Neural crest cell (in vitro differentiated cells): ENCODE results near the gene PRDM16. TPM values are rescaled to one million over a fixed set of nuclear protein-coding genes. Genes with fewer than 3 reads are reported as not detected.

Experiments used
- DNase-seq: peaks from one replicate; pipeline ENCODE4 v3.0.0; 2021; ENCODE audit warnings: low read depth, mixed read lengths, low spot score
- H3K27ac Mint-ChIP-seq: one replicate; pipeline ENCODE4 v1.8.0; 2021; ENCODE audit warnings: mild to moderate bottlenecking, mixed read lengths; ENCODE audit not compliant: unreplicated experiment
- H3K27me3 Mint-ChIP-seq: 2 replicates; pipeline ENCODE4 v1.8.0; 2021; ENCODE audit warnings: low read depth, mild to moderate bottlenecking, mixed read lengths
- H3K36me3 Mint-ChIP-seq: 2 replicates; pipeline ENCODE4 v1.8.0; 2021; ENCODE audit warnings: low read depth, mild to moderate bottlenecking, mixed read lengths
- H3K4me1 Mint-ChIP-seq: 2 replicates; pipeline ENCODE4 v1.8.0; 2021; ENCODE audit warnings: mixed read lengths
- H3K4me3 Mint-ChIP-seq: one replicate; pipeline ENCODE4 v1.8.0; 2021; ENCODE audit warnings: mild to moderate bottlenecking, mixed read lengths
- H3K9me3 Mint-ChIP-seq: 2 replicates; pipeline ENCODE4 v1.8.0; 2021; ENCODE audit warnings: mixed read lengths
- CTCF ChIP-seq: fragments of 200-600 bp; sonication (generic); conservative IDR thresholded peaks from 2 replicates; pipeline ENCODE4 v1.5.0; 2021; ENCODE audit warnings: antibody characterized with exemption, mild to moderate bottlenecking
- total RNA-seq: library from RNA; stranded (reverse); gene quantifications from 2 replicates; pipeline ENCODE4 v1.2.1, GENCODE V29; 2021

PRDM16 gene
- total RNA-seq, 1 donor from 2014 or later, result 11.7 TPM

- peaks cover 4% of the 10 kb centered on the region for H3K9me3 Mint-ChIP-seq
- TF ChIP-seq CTCF, result no peak
- no peak overlapping the region for H3K4me3 Mint-ChIP-seq
- H3K27me3 Mint-ChIP-seq, result peaks cover 54% of the 10 kb centered on the region
- H3K27ac Mint-ChIP-seq, result no peak overlapping the region
- H3K4me1 Mint-ChIP-seq, result peaks cover 23% of the 10 kb centered on the region
- peaks cover 4% of the 10 kb centered on the region for H3K36me3 Mint-ChIP-seq
- DNase-seq, result no peak
Observed at GRCh38 chr1:3264456-3264855, 195.5 kb downstream of the PRDM16 start.

GRCh38 chr1:3265835-3266805 lies 197.1 kb downstream of the PRDM16 start:
- Mint-ChIP-seq H3K9me3 (no peaks in the 10 kb centered on the region), H3K27ac (no peak overlapping the region), H3K4me3 (no peak overlapping the region), H3K36me3 (no peaks in the 10 kb centered on the region), H3K4me1 (peaks cover 14% of the 10 kb centered on the region), H3K27me3 (peaks cover 55% of the 10 kb centered on the region)
- no peak for TF ChIP-seq CTCF
- no peak for DNase-seq

GRCh38 chr1:3266870-3267549 lies 198.0 kb downstream of the PRDM16 start:
- no peak overlapping the region for H3K4me3 Mint-ChIP-seq
- DNase-seq, result no peak
- H3K27me3 Mint-ChIP-seq, result peaks cover 48% of the 10 kb centered on the region
- no peak for TF ChIP-seq CTCF
- H3K4me1 Mint-ChIP-seq, result peaks cover 7% of the 10 kb centered on the region
- H3K36me3 Mint-ChIP-seq, result no peaks in the 10 kb centered on the region
- H3K27ac Mint-ChIP-seq, result no peak overlapping the region
- H3K9me3 Mint-ChIP-seq, result no peaks in the 10 kb centered on the region

GRCh38 chr1:3267550-3268270 lies 198.7 kb downstream of the PRDM16 start:
- Mint-ChIP-seq H3K27ac (no peak overlapping the region), H3K36me3 (no peaks in the 10 kb centered on the region), H3K4me1 (peaks cover 7% of the 10 kb centered on the region), H3K9me3 (no peaks in the 10 kb centered on the region), H3K4me3 (no peak overlapping the region), H3K27me3 (peaks cover 45% of the 10 kb centered on the region)
- no peak for DNase-seq
- no peak for TF ChIP-seq CTCF

DNA sequence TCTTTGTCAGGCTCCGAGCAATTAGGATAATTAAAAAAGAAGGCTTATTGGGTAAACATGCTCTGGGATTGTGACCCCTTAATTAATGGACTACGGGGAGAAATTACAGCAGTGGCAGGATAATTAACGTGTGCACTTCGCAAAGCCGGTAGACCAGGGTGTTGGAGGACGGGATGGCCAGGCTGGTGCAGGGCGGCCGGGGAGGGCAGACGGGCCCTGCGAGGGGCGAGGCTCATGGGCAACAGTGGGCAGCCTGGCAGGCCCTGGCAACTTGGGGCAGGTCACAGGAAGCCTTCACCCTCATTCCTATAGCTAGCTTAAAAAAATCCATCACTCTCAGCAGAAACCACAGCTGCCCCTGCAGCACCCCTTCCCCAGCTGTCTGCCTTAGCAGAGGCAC lies 199.3 kb downstream of the PRDM16 start:
- Mint-ChIP-seq H3K4me3 (no peak overlapping the region), H3K4me1 (peaks cover 9% of the 10 kb centered on the region), H3K27me3 (peaks cover 45% of the 10 kb centered on the region), H3K9me3 (no peaks in the 10 kb centered on the region), H3K27ac (peak overlapping the region; percentile 62), H3K36me3 (no peaks in the 10 kb centered on the region)
- TF ChIP-seq CTCF, result no peak
- DNase-seq, result no peak
